VCaP (cell line): Measurements from ENCODE around the gene FANCG.

Experiments
- H3K27ac ChIP-seq: fragments of 450-650 bp; 2 replicates; pipeline ENCODE4 v1.5.1; 2017
- TF ChIP-seq, protein P1 (sequence below): fragments of 450-650 bp; conservative IDR thresholded peaks from 2 replicates; pipeline ENCODE4 v1.5.1; 2017; ENCODE audit warnings: mild to moderate bottlenecking, moderate library complexity

The FANCG gene

GRCh38 chr9:35027374-35027773 lies 52.4 kb downstream of the FANCG start:
- H3K27ac ChIP-seq, result no peak overlapping the region
- TF ChIP-seq, protein P1, sequence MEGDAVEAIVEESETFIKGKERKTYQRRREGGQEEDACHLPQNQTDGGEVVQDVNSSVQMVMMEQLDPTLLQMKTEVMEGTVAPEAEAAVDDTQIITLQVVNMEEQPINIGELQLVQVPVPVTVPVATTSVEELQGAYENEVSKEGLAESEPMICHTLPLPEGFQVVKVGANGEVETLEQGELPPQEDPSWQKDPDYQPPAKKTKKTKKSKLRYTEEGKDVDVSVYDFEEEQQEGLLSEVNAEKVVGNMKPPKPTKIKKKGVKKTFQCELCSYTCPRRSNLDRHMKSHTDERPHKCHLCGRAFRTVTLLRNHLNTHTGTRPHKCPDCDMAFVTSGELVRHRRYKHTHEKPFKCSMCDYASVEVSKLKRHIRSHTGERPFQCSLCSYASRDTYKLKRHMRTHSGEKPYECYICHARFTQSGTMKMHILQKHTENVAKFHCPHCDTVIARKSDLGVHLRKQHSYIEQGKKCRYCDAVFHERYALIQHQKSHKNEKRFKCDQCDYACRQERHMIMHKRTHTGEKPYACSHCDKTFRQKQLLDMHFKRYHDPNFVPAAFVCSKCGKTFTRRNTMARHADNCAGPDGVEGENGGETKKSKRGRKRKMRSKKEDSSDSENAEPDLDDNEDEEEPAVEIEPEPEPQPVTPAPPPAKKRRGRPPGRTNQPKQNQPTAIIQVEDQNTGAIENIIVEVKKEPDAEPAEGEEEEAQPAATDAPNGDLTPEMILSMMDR, result no peak

DNA sequence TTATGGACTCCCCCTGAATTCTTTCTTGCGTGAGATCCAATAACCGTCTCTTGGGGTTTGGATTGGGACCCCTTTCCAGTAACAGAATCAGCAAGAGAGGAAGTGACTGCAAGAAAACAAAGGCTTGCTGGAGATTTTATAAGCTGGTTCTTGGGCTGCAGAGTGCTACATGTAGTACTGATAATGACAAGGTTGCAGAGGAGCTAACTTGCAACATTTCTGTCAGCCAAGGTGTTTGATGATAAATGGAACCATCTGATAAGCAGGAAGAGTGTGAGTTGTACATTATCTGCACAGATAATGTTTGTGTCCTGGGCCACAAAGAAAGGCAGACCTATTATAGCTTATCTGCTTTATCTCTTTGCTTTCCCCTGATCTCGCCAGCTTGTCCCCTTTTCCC lies 53.1 kb downstream of the FANCG start:
- no peak overlapping the region for H3K27ac ChIP-seq

More for the DNA sequence above, 53.1 kb downstream of the FANCG start:
- TF ChIP-seq, protein P1, result no peak
